ENCODE data around the gene NOX3. TPM values are rescaled to one million over a fixed set of nuclear protein-coding genes. Genes with fewer than 3 reads are reported as not detected.

The NOX3 gene
- total and polyA plus RNA-seq, 2 donors (not counting 1 experiment from before 2014, with no cell fraction given): not detected

- H3K9me3 ChIP-seq (ENCODE audit: control extremely low read depth in 1 of 3, control insufficient read depth in 2 of 3, insufficient read depth in 1 of 3, low read length in 2 of 3): no peaks in the 10 kb centered on the region
- H3K4me2 ChIP-seq (replicated peaks; ENCODE audit: low read depth, low read length, poor library complexity, severe bottlenecking): no peak overlapping the region
- H3K27me3 ChIP-seq (replicated peaks in 1 of 4; ENCODE audit: control extremely low read depth in 1 of 4, control insufficient read depth in 3 of 4, insufficient read depth in 4 of 4, low read length in 3 of 4): no peaks in the 10 kb centered on the region
- ATAC-seq (ENCODE audit: low read depth): no peak
- no peak overlapping the region for H3K4me3 ChIP-seq (ENCODE audit: control extremely low read depth in 1 of 5, extremely low read depth in 1 of 5, insufficient read depth in 1 of 5, low read depth in 2 of 5, low read length in 4 of 5)
- WGBS (ENCODE audit: insufficient coverage): no CpG with 5 or more reads among the region's 3 CpGs
- Mint-ChIP-seq H3K27me3 (no peaks in the 10 kb centered on the region), H3K27ac (no peak overlapping the region), H3K4me1 (no peaks in the 10 kb centered on the region), H3K4me3 (no peak overlapping the region), H3K9me3 (ENCODE audit: insufficient read depth) (no peaks in the 10 kb centered on the region)
- no peak for TF ChIP-seq CTCF (IDR thresholded peaks at IDR 0.05)
- TF ChIP-seq EZH2 (IDR thresholded peaks at IDR 0.05; ENCODE audit: borderline replicate concordance, insufficient read depth, low read depth, low read length, poor library complexity, severe bottlenecking): no peak
- H3K36me3 ChIP-seq (replicated peaks in 1 of 2; ENCODE audit: control extremely low read depth in 1 of 2, control insufficient read depth in 1 of 2, extremely low read depth in 1 of 2, insufficient read depth in 2 of 2, low read length in 1 of 2): no peaks in the 10 kb centered on the region
- ChIA-PET CTCF (no interaction called here), POLR2A (no interaction called here)
- intact Hi-C loops (cut with micrococcal nuclease): no loop called here
- no peaks in the 10 kb centered on the region for H3K79me2 ChIP-seq (ENCODE audit: control insufficient read depth, insufficient read depth, low read length)
- H3K9ac ChIP-seq (ENCODE audit: low read length): no peak overlapping the region
- no peaks in the 10 kb centered on the region for H4K20me1 ChIP-seq (ENCODE audit: control insufficient read depth, insufficient read depth, low read length, poor library complexity, severe bottlenecking)
- DNase-seq: no peak
- no peak overlapping the region for H2AFZ ChIP-seq (ENCODE audit: insufficient read depth, low read depth, low read length, poor library complexity, severe bottlenecking)
- no peaks in the 10 kb centered on the region for H3K4me1 ChIP-seq (ENCODE audit: control insufficient read depth in 2 of 2, insufficient read depth in 2 of 2, low read length in 2 of 2)
- no peak overlapping the region for H3K27ac ChIP-seq (ENCODE audit: low read length in 2 of 2)
Observed at GRCh38 chr6:155481215-155481614, 25.6 kb upstream of the NOX3 start.

GRCh38 chr6:155473741-155474140 lies 18.1 kb upstream of the NOX3 start:
- ChIA-PET POLR2A (no interaction called here), CTCF (no interaction called here)
- Histone ChIP-seq H3K4me3 (ENCODE audit: control extremely low read depth in 1 of 5, extremely low read depth in 1 of 5, insufficient read depth in 1 of 5, low read depth in 2 of 5, low read length in 4 of 5) (no peak overlapping the region), H3K27me3 (replicated peaks in 1 of 4; ENCODE audit: control extremely low read depth in 1 of 4, control insufficient read depth in 3 of 4, insufficient read depth in 4 of 4, low read length in 3 of 4) (no peaks in the 10 kb centered on the region), H3K36me3 (replicated peaks in 1 of 2; ENCODE audit: control extremely low read depth in 1 of 2, control insufficient read depth in 1 of 2, extremely low read depth in 1 of 2, insufficient read depth in 2 of 2, low read length in 1 of 2) (no peaks in the 10 kb centered on the region), H2AFZ (ENCODE audit: insufficient read depth, low read depth, low read length, poor library complexity, severe bottlenecking) (no peak overlapping the region), H3K79me2 (ENCODE audit: control insufficient read depth, insufficient read depth, low read length) (no peaks in the 10 kb centered on the region), H3K4me1 (ENCODE audit: control insufficient read depth in 2 of 2, insufficient read depth in 2 of 2, low read length in 2 of 2) (no peaks in the 10 kb centered on the region), H4K20me1 (ENCODE audit: control insufficient read depth, insufficient read depth, low read length, poor library complexity, severe bottlenecking) (no peaks in the 10 kb centered on the region), H3K9me3 (ENCODE audit: control extremely low read depth in 1 of 3, control insufficient read depth in 2 of 3, insufficient read depth in 1 of 3, low read length in 2 of 3) (peaks cover 0 to 16% (median 0%) of the 10 kb centered on the region in 3 donors), H3K27ac (ENCODE audit: low read length in 2 of 2) (no peak overlapping the region), H3K9ac (ENCODE audit: low read length) (no peak overlapping the region), H3K4me2 (replicated peaks; ENCODE audit: low read depth, low read length, poor library complexity, severe bottlenecking) (no peak overlapping the region)
- H3K4me3 Mint-ChIP-seq: no peak overlapping the region
- peaks cover 6% of the 10 kb centered on the region for H3K9me3 Mint-ChIP-seq (ENCODE audit: insufficient read depth)
- no peaks in the 10 kb centered on the region for H3K4me1 Mint-ChIP-seq
- no peak for ATAC-seq (ENCODE audit: low read depth)
- no peak for DNase-seq
- intact Hi-C loops (cut with micrococcal nuclease): no loop called here
- 100% methylated on average over 3 of the region's 8 CpGs for WGBS (ENCODE audit: insufficient coverage)
- no peaks in the 10 kb centered on the region for H3K27me3 Mint-ChIP-seq
- no peak overlapping the region for H3K27ac Mint-ChIP-seq
- TF ChIP-seq EZH2 (IDR thresholded peaks at IDR 0.05; ENCODE audit: borderline replicate concordance, insufficient read depth, low read depth, low read length, poor library complexity, severe bottlenecking) (no peak), CTCF (IDR thresholded peaks at IDR 0.05) (no peak)

Data from B cell (primary cell).